Omental fat pad (tissue), 4 donors: ENCODE results near the gene CAPN8. TPM values are rescaled to one million over a fixed set of nuclear protein-coding genes. Genes with fewer than 3 reads are reported as not detected.

Source experiments
- ATAC-seq: fragments of 150-250 bp; one replicate; pipeline ENCODE4 v1.9.1; 2016; ENCODE audit warnings: mild to moderate bottlenecking, moderate library complexity; ENCODE audit not compliant: low FRiP score
- DNase-seq: peaks from one replicate; pipeline ENCODE4 v3.0.0-alpha.2; 2019; ENCODE audit warnings: low spot score
- CTCF ChIP-seq, 3 donors: fragments of 450-650 bp; IDR thresholded peaks; one replicate each; pipeline ENCODE4 v1.5.1; 2016 to 2017; ENCODE audit warnings: antibody characterized with exemption in 3 of 3, mild to moderate bottlenecking in 3 of 3, moderate library complexity in 2 of 3
- total RNA-seq, 4 donors: library from RNA; depleted of rRNA; stranded (reverse); fragments of >200 nt; gene quantifications; one replicate each; pipeline ENCODE4 v1.1.0, GENCODE V29; 2016

The CAPN8 gene
- total RNA-seq, 4 donors from 2014 or later: not detected

DNA sequence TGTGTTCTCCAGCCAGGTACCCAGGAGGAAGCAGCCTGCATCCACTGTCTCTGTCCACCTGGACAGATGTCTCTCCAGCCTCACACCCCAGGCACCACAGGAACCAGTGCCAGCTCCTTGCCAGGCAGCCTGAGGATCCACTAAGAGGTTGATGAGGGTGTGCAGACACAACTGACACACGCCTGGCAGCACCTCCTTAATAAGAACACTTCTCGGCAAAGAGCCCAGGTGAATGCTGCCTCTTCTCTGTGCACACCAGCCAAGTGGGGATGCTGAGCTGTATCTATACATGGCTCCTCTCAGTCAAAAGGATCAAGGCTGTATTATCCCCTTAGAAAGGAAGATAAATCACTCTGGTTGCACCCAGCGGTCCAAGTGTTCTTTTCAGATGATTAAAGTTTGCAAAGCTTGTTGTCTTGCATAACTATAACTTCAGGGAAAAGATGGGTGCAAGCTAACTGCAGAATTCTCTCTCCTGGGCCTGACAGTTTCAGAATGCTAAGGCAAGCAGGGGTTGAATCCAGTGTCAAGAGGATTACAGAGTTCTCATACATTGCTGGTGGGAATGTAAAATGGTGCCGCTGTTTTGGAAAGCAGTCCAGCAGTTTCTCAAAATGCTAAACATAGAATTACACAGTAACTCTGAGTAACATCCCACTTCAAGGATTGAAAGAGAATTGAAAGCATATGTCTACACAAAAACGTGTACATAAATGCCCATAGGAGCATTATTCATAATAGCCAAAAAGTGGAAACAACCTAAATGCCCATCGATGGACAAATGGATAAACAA, 3.7 kb upstream of the CAPN8 start:
- no peak for ATAC-seq
- TF ChIP-seq CTCF (IDR thresholded peaks at IDR 0.05): no peak
- no peak for DNase-seq

- TF ChIP-seq CTCF (IDR thresholded peaks at IDR 0.05): no peak
- no peak for ATAC-seq
- no peak for DNase-seq
Measured at GRCh38 chr1:223667484-223668182, 2.1 kb upstream of the CAPN8 start.

DNA sequence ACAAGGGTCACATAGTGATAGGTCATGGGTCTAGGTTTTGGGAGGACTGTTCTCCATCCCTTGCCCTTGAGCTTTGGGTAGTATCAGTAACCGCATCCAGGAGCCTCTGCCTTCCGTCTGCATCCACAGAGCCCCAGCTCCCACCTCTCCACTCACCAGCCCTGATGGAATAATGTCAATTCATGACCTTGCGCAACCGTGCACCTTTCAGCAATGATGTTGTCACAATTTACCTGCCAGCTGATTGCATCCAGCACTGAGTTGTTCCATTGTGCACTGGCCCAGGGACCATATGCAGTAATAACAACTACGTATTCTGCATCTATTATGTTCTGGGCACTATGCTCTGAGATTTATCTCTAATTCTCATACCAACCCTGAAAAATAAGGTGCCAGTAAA, 1.4 kb downstream of the CAPN8 start:
- no peak for DNase-seq
- no peak for TF ChIP-seq CTCF (IDR thresholded peaks at IDR 0.05)
- ATAC-seq: no peak

DNA sequence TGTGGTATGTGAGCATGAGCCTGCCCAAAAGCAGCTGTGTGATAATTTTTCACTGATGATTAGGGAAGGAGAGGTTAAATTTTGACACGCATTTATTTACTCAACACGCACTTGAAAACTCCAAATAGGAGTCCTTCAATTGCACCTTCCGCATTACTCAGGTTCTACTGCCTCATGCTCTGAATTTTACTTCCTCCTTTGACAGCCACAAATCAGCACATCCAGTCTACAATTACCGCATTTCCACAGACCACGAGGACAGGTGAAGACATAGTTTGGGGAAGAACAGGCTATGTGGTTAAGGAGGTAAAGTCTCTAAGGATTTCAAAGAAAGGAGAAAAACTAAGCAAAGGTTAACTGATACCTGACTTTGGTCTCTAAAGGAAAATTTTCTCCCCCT, 2.6 kb downstream of the CAPN8 start:
- DNase-seq (no peak), ATAC-seq (no peak)
- no peak for TF ChIP-seq CTCF (IDR thresholded peaks at IDR 0.05)

GRCh38 chr1:223659711-223660110, 5.8 kb downstream of the CAPN8 start:
- no peak for TF ChIP-seq CTCF (IDR thresholded peaks at IDR 0.05)
- DNase-seq: no peak
- no peak for ATAC-seq

DNA sequence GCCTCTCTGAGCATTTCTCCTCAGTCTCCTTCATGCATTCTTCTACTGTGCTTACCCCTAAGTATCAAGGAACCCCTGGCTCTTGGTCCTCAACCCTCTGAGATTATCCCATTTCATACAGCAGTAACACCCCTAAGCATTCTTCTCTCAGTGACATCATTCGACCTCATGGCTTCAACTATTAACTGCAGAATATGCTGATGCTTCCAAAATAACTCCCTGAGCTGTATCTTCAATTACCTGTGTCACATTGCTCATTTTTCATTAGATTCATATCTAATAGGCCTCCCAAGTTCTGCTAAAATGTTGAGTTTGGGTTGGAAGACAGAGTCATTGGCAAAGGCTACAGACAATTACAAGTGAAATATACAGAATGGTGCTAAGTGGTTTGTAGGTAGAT, 7.5 kb downstream of the CAPN8 start:
- no peak for ATAC-seq
- no peak for TF ChIP-seq CTCF (IDR thresholded peaks at IDR 0.05)
- no peak for DNase-seq

GRCh38 chr1:223654083-223654482, 11.4 kb downstream of the CAPN8 start:
- ATAC-seq (no peak), DNase-seq (no peak)
- no peak for TF ChIP-seq CTCF (IDR thresholded peaks at IDR 0.05)
